GM21576 (cell line): ENCODE data around the gene SH2D5.

Experiments used
- ATAC-seq: cut with Tn5 transposase; IDR thresholded peaks from one replicate; pipeline ENCODE4 v1.9.1; 2021; ENCODE audit warnings: mild to moderate bottlenecking, moderate library complexity; ENCODE audit not compliant: unreplicated experiment

SH2D5 gene

GRCh38 chr1:20732588-20733359, at the start of gene SH2D5:
TSS of gene SH2D5 (minus strand) at chr1:20732703. CDS start at chr1:20728044, 4,659 bp downstream.
- peak; percentile 53 for ATAC-seq

GRCh38 chr1:20775700-20776099, 43.2 kb upstream of the SH2D5 start:
- ATAC-seq: no peak

- ATAC-seq: no peak
Observed at GRCh38 chr1:20771780-20772179, 39.3 kb upstream of the SH2D5 start.

GRCh38 chr1:20770314-20771087, 38.0 kb upstream of the SH2D5 start:
- ATAC-seq: no peak

GRCh38 chr1:20767271-20767670, 34.8 kb upstream of the SH2D5 start:
- no peak for ATAC-seq

GRCh38 chr1:20763417-20763816, 30.9 kb upstream of the SH2D5 start:
- ATAC-seq: no peak

- ATAC-seq: no peak
Observed at GRCh38 chr1:20760322-20760721, 27.8 kb upstream of the SH2D5 start.

GRCh38 chr1:20753589-20753988, 21.1 kb upstream of the SH2D5 start:
- no peak for ATAC-seq

GRCh38 chr1:20751462-20751990, 19.0 kb upstream of the SH2D5 start:
- no peak for ATAC-seq

GRCh38 chr1:20742671-20743070, 10.2 kb upstream of the SH2D5 start:
- ATAC-seq: no peak

GRCh38 chr1:20740781-20741180, 8.3 kb upstream of the SH2D5 start:
- ATAC-seq: no peak

- no peak for ATAC-seq
Observed at GRCh38 chr1:20739225-20739624, 6.7 kb upstream of the SH2D5 start.

GRCh38 chr1:20735581-20736111, 3.1 kb upstream of the SH2D5 start:
- no peak for ATAC-seq

GRCh38 chr1:20733360-20733975, 965 bp upstream of the SH2D5 start:
- ATAC-seq: no peak

GRCh38 chr1:20732071-20732587, 374 bp downstream of the SH2D5 start:
- ATAC-seq: no peak

GRCh38 chr1:20731057-20731991, 1.2 kb downstream of the SH2D5 start:
- ATAC-seq: no peak

GRCh38 chr1:20730690-20731056, 1.8 kb downstream of the SH2D5 start:
- no peak for ATAC-seq

- no peak for ATAC-seq
Observed at GRCh38 chr1:20729990-20730689, 2.4 kb downstream of the SH2D5 start.

- ATAC-seq: no peak
Observed at GRCh38 chr1:20729155-20729931, 3.2 kb downstream of the SH2D5 start.
